ENCODE measurements around the gene DUSP16.

GRCh38 chr12:12498210-12498609, 64.5 kb downstream of the DUSP16 start:
- TF ChIP-seq FOXK2 (IDR thresholded peaks at IDR 0.05) (no peak), FOXM1 (IDR thresholded peaks at IDR 0.05; ENCODE audit: borderline replicate concordance) (no peak), SUZ12 (IDR thresholded peaks at IDR 0.05) (no peak), ARNT (IDR thresholded peaks at IDR 0.05) (no peak), FOXA1 (IDR thresholded peaks at IDR 0.05) (no peak), SP1 (IDR thresholded peaks at IDR 0.05) (no peak), BHLHE40 (IDR thresholded peaks at IDR 0.05; ENCODE audit: borderline replicate concordance) (no peak), NFRKB (IDR thresholded peaks at IDR 0.05) (no peak), L3MBTL2 (conservative IDR thresholded peaks at IDR 0.05) (no peak), PKNOX1 (IDR thresholded peaks at IDR 0.05) (no peak)

Measured in HEK293T (cell line).